SK-N-SH treated with all-trans-retinoic acid at 6 μM for 48 hours (cell line): ENCODE data around the gene SDK2.

Source experiments
- ATAC-seq: fragments of 200-7000 bp; cut with Tn5 transposase; 3 replicates; pipeline ENCODE4 v1.9.1; 2020; ENCODE audit warnings: mild to moderate bottlenecking, moderate library complexity
- ARNTL ChIP-seq: fragments of 450-650 bp; formaldehyde crosslinking; IDR thresholded peaks from 2 replicates; pipeline ENCODE4 v1.5.0; 2020; ENCODE audit warnings: low read depth, mild to moderate bottlenecking, moderate library complexity, borderline replicate concordance
- CSDC2 ChIP-seq: fragments of 250-450 bp; sonication (Bioruptor Pico); IDR thresholded peaks from 2 replicates; pipeline ENCODE4 v1.5.0; 2020; ENCODE audit warnings: mild to moderate bottlenecking, moderate library complexity
- ESRRG ChIP-seq: fragments of 250-450 bp; sonication (Bioruptor Pico); IDR thresholded peaks from 2 replicates; pipeline ENCODE4 v1.6.1; 2021; ENCODE audit warnings: mild to moderate bottlenecking
- ISL1 ChIP-seq: fragments of 250-450 bp; sonication (Bioruptor Pico); IDR thresholded peaks from 2 replicates; pipeline ENCODE4 v2.1.2; 2022; ENCODE audit warnings: mild to moderate bottlenecking, moderate library complexity
- OSR1 ChIP-seq: fragments of 250-450 bp; sonication (Bioruptor Pico); IDR thresholded peaks from 2 replicates; pipeline ENCODE4 v1.8.0; 2022; ENCODE audit warnings: moderate library complexity, mild to moderate bottlenecking, inconsistent platforms
- PPARA ChIP-seq: fragments of 250-450 bp; sonication (Bioruptor Pico); IDR thresholded peaks from 2 replicates; pipeline ENCODE4 v1.5.0; 2020; ENCODE audit warnings: mild to moderate bottlenecking, borderline replicate concordance
- RARB ChIP-seq: fragments of 250-450 bp; sonication (Bioruptor Pico); IDR thresholded peaks from 2 replicates; pipeline ENCODE4 v1.8.0; 2021; ENCODE audit warnings: mild to moderate bottlenecking, moderate library complexity
- SNAI2 ChIP-seq: fragments of 250-450 bp; sonication (Bioruptor Pico); IDR thresholded peaks from 2 replicates; pipeline ENCODE4 v1.5.0; 2020; ENCODE audit warnings: mild to moderate bottlenecking, moderate library complexity
- TCF4 ChIP-seq: fragments of 250-450 bp; sonication (Bioruptor Pico); IDR thresholded peaks from 2 replicates; pipeline ENCODE4 v1.8.0; 2021; ENCODE audit warnings: mild to moderate bottlenecking, moderate library complexity, borderline replicate concordance
- TOX ChIP-seq: fragments of 250-450 bp; sonication (Bioruptor Pico); IDR thresholded peaks from 2 replicates; pipeline ENCODE4 v1.8.0; 2021; ENCODE audit warnings: mild to moderate bottlenecking, moderate library complexity, borderline replicate concordance
- ZC3H10 ChIP-seq: fragments of 250-450 bp; sonication (Bioruptor Pico); IDR thresholded peaks from 2 replicates; pipeline ENCODE4 v1.5.1; 2021; ENCODE audit warnings: mild to moderate bottlenecking, moderate library complexity
- ZFP30 ChIP-seq: fragments of 450-650 bp; formaldehyde crosslinking; IDR thresholded peaks from 2 replicates; pipeline ENCODE4 v1.5.0; 2022; ENCODE audit warnings: mild to moderate bottlenecking, moderate library complexity
- ZNF565 ChIP-seq: fragments of 450-650 bp; formaldehyde crosslinking; conservative IDR thresholded peaks from 2 replicates; pipeline ENCODE4 v1.5.0; 2020; ENCODE audit warnings: low read depth, mild to moderate bottlenecking, moderate library complexity
- ZNF70 ChIP-seq: fragments of 450-650 bp; formaldehyde crosslinking; IDR thresholded peaks from 2 replicates; pipeline ENCODE4 v1.5.0; 2020; ENCODE audit warnings: mild to moderate bottlenecking, moderate library complexity
- ZNF8 ChIP-seq: fragments of 450-650 bp; formaldehyde crosslinking; IDR thresholded peaks from 2 replicates; pipeline ENCODE4 v1.5.0; 2020; ENCODE audit warnings: mild to moderate bottlenecking, moderate library complexity
- TF ChIP-seq, protein P1 (sequence below): fragments of 250-450 bp; sonication (Bioruptor Pico); IDR thresholded peaks from 2 replicates; pipeline ENCODE4 v1.5.1; 2020; ENCODE audit warnings: low read depth, mild to moderate bottlenecking, moderate library complexity
- TF ChIP-seq, protein P2 (sequence below): fragments of 250-450 bp; sonication (Bioruptor Pico); IDR thresholded peaks from 2 replicates; pipeline ENCODE4 v1.5.1; 2021; ENCODE audit warnings: mild to moderate bottlenecking, moderate library complexity
- TF ChIP-seq, protein P3 (sequence below): fragments of 250-450 bp; sonication (Bioruptor Pico); IDR thresholded peaks from 2 replicates; pipeline ENCODE4 v1.5.0; 2020; ENCODE audit warnings: mild to moderate bottlenecking, moderate library complexity
- TF ChIP-seq, protein P4 (sequence below): fragments of 250-450 bp; sonication (Bioruptor Pico); IDR thresholded peaks from 2 replicates; pipeline ENCODE4 v1.8.0; 2021; ENCODE audit warnings: low read depth, mild to moderate bottlenecking, moderate library complexity, borderline replicate concordance

Gene SDK2

DNA sequence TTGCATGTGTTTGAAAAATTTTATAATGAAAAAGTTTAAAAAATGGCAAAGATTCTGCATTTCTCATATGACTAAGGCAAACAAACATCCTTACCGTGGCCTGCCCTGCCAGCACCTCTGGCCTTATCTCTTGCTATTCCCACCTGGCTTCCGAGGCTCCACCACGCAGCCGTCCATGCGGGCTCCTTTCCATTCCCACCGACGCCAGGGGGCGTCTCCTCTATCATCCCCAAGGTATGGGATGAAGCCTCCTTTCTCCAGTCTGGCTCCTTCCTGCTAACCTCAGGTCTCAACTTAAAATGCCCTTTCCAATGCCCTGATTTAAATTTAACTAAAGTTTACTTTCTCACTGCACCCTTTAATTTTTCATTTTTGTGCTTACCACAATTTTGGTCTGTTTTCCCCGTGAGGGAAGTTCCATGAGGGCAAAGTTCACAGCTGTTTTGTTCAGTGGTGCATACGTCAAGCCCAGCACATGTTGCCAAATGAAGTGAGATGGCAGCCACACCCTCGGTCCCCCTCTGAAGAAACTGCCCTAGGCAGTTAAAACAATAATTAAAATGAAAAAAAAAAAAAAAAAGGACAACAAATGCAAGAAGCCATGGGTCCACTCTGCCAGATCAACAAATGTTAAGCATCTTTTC, 13.3 kb upstream of the SDK2 start:
- no peak for TF ChIP-seq TOX (CRISPR knock-in tag)
- TF ChIP-seq, protein P1, sequence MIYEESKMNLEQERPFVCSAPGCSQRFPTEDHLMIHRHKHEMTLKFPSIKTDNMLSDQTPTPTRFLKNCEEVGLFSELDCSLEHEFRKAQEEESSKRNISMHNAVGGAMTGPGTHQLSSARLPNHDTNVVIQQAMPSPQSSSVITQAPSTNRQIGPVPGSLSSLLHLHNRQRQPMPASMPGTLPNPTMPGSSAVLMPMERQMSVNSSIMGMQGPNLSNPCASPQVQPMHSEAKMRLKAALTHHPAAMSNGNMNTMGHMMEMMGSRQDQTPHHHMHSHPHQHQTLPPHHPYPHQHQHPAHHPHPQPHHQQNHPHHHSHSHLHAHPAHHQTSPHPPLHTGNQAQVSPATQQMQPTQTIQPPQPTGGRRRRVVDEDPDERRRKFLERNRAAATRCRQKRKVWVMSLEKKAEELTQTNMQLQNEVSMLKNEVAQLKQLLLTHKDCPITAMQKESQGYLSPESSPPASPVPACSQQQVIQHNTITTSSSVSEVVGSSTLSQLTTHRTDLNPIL = no peak
- TF ChIP-seq TCF4 = no peak
- no peak for TF ChIP-seq RARB (CRISPR knock-in tag)
- TF ChIP-seq, protein P2, sequence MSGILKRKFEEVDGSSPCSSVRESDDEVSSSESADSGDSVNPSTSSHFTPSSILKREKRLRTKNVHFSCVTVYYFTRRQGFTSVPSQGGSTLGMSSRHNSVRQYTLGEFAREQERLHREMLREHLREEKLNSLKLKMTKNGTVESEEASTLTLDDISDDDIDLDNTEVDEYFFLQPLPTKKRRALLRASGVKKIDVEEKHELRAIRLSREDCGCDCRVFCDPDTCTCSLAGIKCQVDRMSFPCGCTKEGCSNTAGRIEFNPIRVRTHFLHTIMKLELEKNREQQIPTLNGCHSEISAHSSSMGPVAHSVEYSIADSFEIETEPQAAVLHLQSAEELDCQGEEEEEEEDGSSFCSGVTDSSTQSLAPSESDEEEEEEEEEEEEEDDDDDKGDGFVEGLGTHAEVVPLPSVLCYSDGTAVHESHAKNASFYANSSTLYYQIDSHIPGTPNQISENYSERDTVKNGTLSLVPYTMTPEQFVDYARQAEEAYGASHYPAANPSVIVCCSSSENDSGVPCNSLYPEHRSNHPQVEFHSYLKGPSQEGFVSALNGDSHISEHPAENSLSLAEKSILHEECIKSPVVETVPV (CRISPR knock-in tag) = no peak
- no peak for TF ChIP-seq ZNF70 (CRISPR knock-in tag)
- no peak for TF ChIP-seq CSDC2
- TF ChIP-seq ZNF565 (CRISPR knock-in tag) = no peak
- no peak for TF ChIP-seq ISL1
- TF ChIP-seq ZNF8 (CRISPR knock-in tag) = no peak
- no peak for TF ChIP-seq SNAI2
- TF ChIP-seq ESRRG (CRISPR knock-in tag) = no peak
- no peak for TF ChIP-seq ZC3H10 (CRISPR knock-in tag)
- TF ChIP-seq, all 23 proteins: peak for 0
- no peak for ATAC-seq

DNA sequence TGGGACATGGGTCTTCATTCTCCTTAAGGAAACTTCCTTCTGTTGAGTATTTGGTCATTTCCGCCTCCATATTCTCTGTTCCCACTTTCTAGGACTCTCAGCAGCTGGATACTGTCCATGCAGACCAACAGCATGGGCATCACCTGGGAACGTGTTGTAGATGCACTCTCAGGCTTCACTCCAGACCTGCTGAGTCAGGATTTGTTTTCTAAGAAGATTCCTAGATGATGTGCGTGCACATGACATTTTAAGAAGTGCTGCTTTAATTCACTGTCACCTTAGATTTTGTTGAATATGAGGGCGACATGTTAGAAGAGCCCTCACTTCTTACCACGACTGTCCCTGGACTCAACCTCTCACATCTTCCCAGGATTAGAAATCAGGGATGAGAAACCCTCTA, 10.0 kb upstream of the SDK2 start:
- no peak for ATAC-seq
- no peak for TF ChIP-seq ESRRG (CRISPR knock-in tag)
- TF ChIP-seq ZFP30 (CRISPR knock-in tag) = no peak
- no peak for TF ChIP-seq ZNF8 (CRISPR knock-in tag)

DNA sequence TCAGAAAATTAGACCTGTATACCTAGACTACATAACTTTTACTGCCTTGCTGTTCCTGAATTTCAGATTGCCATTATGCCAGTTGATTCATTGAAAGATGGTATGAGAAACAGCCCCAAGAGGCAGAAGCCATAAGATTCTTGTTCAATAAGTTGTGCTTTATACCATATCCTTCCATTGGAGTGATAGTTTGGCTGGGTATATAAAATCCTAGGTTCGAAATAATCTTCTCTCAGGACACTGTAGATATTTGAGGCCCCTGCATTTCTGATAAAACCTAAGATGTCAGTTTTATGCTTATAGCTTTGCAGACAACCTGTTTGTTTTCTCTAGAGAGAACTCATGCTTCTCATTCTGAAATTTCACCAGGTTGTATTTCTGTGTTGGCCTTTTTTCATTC, 9.6 kb upstream of the SDK2 start:
- ATAC-seq = no peak
- no peak for TF ChIP-seq ZC3H10 (CRISPR knock-in tag)
- TF ChIP-seq TCF4 = no peak
- no peak for TF ChIP-seq ZNF8 (CRISPR knock-in tag)
- no peak for TF ChIP-seq ZFP30 (CRISPR knock-in tag)
- no peak for TF ChIP-seq ARNTL
- TF ChIP-seq, protein P3, sequence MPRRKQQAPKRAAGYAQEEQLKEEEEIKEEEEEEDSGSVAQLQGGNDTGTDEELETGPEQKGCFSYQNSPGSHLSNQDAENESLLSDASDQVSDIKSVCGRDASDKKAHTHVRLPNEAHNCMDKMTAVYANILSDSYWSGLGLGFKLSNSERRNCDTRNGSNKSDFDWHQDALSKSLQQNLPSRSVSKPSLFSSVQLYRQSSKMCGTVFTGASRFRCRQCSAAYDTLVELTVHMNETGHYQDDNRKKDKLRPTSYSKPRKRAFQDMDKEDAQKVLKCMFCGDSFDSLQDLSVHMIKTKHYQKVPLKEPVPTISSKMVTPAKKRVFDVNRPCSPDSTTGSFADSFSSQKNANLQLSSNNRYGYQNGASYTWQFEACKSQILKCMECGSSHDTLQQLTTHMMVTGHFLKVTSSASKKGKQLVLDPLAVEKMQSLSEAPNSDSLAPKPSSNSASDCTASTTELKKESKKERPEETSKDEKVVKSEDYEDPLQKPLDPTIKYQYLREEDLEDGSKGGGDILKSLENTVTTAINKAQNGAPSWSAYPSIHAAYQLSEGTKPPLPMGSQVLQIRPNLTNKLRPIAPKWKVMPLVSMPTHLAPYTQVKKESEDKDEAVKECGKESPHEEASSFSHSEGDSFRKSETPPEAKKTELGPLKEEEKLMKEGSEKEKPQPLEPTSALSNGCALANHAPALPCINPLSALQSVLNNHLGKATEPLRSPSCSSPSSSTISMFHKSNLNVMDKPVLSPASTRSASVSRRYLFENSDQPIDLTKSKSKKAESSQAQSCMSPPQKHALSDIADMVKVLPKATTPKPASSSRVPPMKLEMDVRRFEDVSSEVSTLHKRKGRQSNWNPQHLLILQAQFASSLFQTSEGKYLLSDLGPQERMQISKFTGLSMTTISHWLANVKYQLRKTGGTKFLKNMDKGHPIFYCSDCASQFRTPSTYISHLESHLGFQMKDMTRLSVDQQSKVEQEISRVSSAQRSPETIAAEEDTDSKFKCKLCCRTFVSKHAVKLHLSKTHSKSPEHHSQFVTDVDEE (CRISPR knock-in tag) = no peak
- no peak for TF ChIP-seq SNAI2
- TF ChIP-seq OSR1 = no peak
- TF ChIP-seq, protein P2 (CRISPR knock-in tag) = no peak
- no peak for TF ChIP-seq ESRRG (CRISPR knock-in tag)

DNA sequence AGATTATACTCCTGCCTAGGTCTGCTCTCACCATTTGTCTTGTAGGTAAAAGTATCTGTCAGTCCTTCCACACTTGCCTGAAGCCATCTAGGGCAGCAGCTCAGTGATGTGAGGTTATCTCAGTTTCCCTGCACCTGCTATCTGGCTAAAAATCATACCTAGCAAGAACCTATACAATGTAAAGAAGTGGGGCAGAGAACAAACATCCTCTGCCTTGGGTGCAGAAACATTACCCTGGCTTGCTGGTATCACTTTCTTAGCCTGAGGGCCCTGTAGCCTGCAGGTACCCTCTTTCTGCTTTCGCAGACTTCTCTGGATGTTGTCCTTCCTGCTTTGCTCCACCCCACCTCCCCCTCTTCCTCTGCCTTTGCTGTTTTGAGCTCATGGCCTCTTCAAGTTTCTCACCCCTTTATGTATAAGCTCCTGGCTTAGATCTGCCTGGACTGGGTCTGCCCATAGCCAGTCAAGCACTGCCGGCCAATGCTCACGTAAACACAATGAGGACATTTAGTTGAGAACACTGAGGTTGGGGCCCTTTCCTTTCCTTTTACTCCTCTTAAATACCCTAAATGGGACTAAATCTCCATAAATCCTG, 8.7 kb upstream of the SDK2 start:
- no peak for ATAC-seq
- TF ChIP-seq, protein P4, sequence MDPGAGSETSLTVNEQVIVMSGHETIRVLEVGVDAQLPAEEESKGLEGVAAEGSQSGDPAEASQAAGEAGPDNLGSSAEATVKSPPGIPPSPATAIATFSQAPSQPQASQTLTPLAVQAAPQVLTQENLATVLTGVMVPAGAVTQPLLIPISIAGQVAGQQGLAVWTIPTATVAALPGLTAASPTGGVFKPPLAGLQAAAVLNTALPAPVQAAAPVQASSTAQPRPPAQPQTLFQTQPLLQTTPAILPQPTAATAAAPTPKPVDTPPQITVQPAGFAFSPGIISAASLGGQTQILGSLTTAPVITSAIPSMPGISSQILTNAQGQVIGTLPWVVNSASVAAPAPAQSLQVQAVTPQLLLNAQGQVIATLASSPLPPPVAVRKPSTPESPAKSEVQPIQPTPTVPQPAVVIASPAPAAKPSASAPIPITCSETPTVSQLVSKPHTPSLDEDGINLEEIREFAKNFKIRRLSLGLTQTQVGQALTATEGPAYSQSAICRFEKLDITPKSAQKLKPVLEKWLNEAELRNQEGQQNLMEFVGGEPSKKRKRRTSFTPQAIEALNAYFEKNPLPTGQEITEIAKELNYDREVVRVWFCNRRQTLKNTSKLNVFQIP (CRISPR knock-in tag) = no peak
- TF ChIP-seq OSR1 (no peak), PPARA (CRISPR knock-in tag) (no peak), ARNTL (no peak), ZNF565 (CRISPR knock-in tag) (no peak)
- TF ChIP-seq, protein P2 (CRISPR knock-in tag) = no peak
